ENCODE measurements around the gene MED13.
"Not testable (repeated sequence)": the region's sequence is repeated elsewhere in the genome, so short reads cannot be mapped to it uniquely, and the experiment has no call there.

MED13 gene

GRCh38 chr17:61895391-61895790, 169.7 kb downstream of the MED13 start:
- no peak for DNase-seq

- DNase-seq = not testable (repeated sequence)
Measured at GRCh38 chr17:61894310-61894709, 170.8 kb downstream of the MED13 start.

Data from NCI-H1105 treated with DMSO at 0.1 percent for 48 hours (cell line).